GM12892 (cell line): Measurements from ENCODE around the gene LRRN1.

Source experiments
- POLR2A ChIP-seq: IDR thresholded peaks from 2 replicates; pipeline ENCODE4 v1.6.1; 2011; ENCODE audit warnings: low read depth, low read length, control low read depth
- TAF1 ChIP-seq: IDR thresholded peaks from 2 replicates; pipeline ENCODE4 v1.6.1; 2011; ENCODE audit warnings: low read depth, mild to moderate bottlenecking, control low read depth, low read length, borderline replicate concordance

- TF ChIP-seq POLR2A: no peak
- TF ChIP-seq TAF1: no peak
Observed at GRCh38 chr3:3855056-3855455, 55.8 kb downstream of the LRRN1 start.
